ENCODE data around the gene KRT9. TPM values are rescaled to one million over a fixed set of nuclear protein-coding genes. Genes with fewer than 3 reads are reported as not detected.

The KRT9 gene
- total RNA-seq, 2 experiments from 2014 or later = not detected

DNA sequence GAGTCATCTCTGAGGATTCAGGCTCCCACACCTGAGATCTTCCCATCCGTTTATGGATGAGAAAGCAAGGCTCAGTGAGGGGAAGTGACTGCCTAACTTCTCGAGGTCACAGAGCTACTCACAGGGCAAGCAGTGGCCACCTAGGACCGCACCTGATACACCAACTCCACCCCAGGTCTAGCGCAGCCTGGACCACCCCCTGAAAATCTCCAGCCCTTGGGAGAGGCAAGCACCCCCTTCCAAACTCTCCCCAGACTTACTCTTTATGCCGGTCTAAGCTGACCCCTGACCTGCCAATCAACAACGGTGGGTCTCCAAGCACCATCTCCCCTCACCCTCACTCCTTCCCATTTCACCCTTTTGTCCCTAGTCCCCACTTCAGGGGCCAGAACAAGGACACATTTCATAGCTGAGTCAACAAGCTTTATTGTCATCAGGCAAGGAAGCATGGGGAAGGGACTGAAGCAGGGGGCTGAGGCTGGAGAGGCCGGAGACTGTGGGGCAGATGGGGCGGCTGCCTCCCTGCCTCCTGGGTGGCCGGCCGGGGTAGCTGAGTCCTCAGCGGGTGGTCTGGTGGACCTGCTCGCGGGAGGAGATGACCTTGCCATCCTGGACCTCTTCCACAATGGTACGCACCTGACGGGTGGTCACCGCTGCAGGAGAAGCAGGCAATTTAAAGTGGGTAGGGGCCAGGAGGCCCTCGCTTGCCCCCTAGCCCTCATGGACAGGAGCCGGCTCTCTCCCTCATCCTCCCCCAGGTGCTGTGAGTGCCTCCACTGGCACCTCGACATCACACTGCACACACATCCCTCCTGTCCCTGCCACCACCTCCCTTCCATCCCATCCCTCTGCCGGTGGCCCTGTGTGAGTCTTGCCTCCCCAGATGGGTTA is 47.4 kb upstream of the KRT9 start:
- Histone ChIP-seq H3K9me3 (ENCODE audit: control insufficient read depth in 1 of 2, insufficient read depth in 1 of 2, low read length in 2 of 2) (no peaks in the 10 kb centered on the region), H3K27me3 (ENCODE audit: control insufficient read depth in 1 of 2, insufficient read depth in 2 of 2, low read length in 2 of 2) (peaks cover 0 to 2% of the 10 kb centered on the region in 2 experiments), H3K4me3 (ENCODE audit: low read length) (no peak overlapping the region), H3K27ac (ENCODE audit: low read depth in 1 of 2, low read length in 2 of 2) (no peak overlapping the region), H3K4me1 (ENCODE audit: insufficient read depth, low read length) (no peaks in the 10 kb centered on the region), H3K36me3 (ENCODE audit: insufficient read depth, low read length) (no peaks in the 10 kb centered on the region)
- intact Hi-C loops (cut with DNase I, micrococcal nuclease) = no loop called here
- no peak overlapping the region for H3K27ac Mint-ChIP-seq
- no peaks in the 10 kb centered on the region for H3K9me3 Mint-ChIP-seq
- ChIA-PET POLR2A (no interaction called here), CTCF (no interaction called here)
- no peak overlapping the region for H3K4me3 Mint-ChIP-seq
- ATAC-seq (ENCODE audit: poor library complexity) (no peak), DNase-seq (peak in 1 of 14 experiments; percentile 24)
- no peaks in the 10 kb centered on the region for H3K36me3 Mint-ChIP-seq (ENCODE audit: low read depth)
- no peaks in the 10 kb centered on the region for H3K4me1 Mint-ChIP-seq (ENCODE audit: low read depth)
- H3K27me3 Mint-ChIP-seq = no peaks in the 10 kb centered on the region
- TF ChIP-seq, protein P1, sequence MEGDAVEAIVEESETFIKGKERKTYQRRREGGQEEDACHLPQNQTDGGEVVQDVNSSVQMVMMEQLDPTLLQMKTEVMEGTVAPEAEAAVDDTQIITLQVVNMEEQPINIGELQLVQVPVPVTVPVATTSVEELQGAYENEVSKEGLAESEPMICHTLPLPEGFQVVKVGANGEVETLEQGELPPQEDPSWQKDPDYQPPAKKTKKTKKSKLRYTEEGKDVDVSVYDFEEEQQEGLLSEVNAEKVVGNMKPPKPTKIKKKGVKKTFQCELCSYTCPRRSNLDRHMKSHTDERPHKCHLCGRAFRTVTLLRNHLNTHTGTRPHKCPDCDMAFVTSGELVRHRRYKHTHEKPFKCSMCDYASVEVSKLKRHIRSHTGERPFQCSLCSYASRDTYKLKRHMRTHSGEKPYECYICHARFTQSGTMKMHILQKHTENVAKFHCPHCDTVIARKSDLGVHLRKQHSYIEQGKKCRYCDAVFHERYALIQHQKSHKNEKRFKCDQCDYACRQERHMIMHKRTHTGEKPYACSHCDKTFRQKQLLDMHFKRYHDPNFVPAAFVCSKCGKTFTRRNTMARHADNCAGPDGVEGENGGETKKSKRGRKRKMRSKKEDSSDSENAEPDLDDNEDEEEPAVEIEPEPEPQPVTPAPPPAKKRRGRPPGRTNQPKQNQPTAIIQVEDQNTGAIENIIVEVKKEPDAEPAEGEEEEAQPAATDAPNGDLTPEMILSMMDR (IDR thresholded peaks at IDR 0.05) = no peak

DNA sequence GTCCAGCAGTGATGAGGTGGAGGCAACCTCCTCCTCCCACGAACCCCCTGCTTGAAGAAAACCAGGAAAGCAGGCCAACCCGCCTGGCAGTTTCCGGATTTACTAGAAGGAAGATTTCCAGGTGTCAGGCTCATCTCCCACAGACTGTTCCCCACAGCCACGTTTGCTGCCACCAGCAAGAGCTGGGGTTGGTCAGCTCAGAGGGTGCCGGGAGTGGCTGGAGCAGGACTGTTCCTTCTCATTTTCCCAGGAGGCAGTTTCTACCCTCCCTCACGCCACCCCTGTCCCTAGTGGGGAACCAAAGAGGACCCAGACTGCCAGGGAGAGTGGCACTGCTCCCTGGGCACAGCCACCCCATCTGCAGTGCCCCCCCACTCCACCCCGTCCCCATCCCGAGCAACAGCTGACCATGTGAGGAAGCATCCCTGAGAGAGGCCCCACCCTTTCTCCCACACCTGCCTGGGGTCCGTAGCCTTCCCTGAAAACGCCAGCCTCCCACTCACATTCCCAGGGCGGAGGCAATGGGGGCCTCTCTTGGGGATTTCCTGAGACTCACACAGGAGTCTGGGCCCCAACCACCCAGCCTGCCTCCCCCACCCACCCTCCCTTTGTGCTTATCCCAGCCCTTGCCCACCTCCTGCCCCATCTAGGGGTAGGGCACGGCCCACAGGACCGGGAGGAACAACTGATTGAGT is 46.6 kb upstream of the KRT9 start:
- no peaks in the 10 kb centered on the region for H3K4me1 Mint-ChIP-seq (ENCODE audit: low read depth)
- H3K4me3 Mint-ChIP-seq = no peak overlapping the region
- no peaks in the 10 kb centered on the region for H3K36me3 Mint-ChIP-seq (ENCODE audit: low read depth)
- intact Hi-C loops (cut with DNase I, micrococcal nuclease) = no loop called here
- no peaks in the 10 kb centered on the region for H3K9me3 ChIP-seq (ENCODE audit: control insufficient read depth in 1 of 2, insufficient read depth in 1 of 2, low read length in 2 of 2)
- DNase-seq (no peak), ATAC-seq (ENCODE audit: poor library complexity) (no peak)
- ChIA-PET POLR2A (no interaction called here), CTCF (no interaction called here)
- no peak overlapping the region for H3K27ac Mint-ChIP-seq
- peaks cover 0 to 2% of the 10 kb centered on the region in 2 experiments for H3K27me3 ChIP-seq (ENCODE audit: control insufficient read depth in 1 of 2, insufficient read depth in 2 of 2, low read length in 2 of 2)
- H3K4me1 ChIP-seq (ENCODE audit: insufficient read depth, low read length) = no peaks in the 10 kb centered on the region
- TF ChIP-seq, protein P1 (IDR thresholded peaks at IDR 0.05) = no peak
- H3K27ac ChIP-seq (ENCODE audit: low read depth in 1 of 2, low read length in 2 of 2) = no peak overlapping the region
- H3K4me3 ChIP-seq (ENCODE audit: low read length) = no peak overlapping the region
- H3K9me3 Mint-ChIP-seq = no peaks in the 10 kb centered on the region
- H3K36me3 ChIP-seq (ENCODE audit: insufficient read depth, low read length) = no peaks in the 10 kb centered on the region
- H3K27me3 Mint-ChIP-seq = no peaks in the 10 kb centered on the region

DNA sequence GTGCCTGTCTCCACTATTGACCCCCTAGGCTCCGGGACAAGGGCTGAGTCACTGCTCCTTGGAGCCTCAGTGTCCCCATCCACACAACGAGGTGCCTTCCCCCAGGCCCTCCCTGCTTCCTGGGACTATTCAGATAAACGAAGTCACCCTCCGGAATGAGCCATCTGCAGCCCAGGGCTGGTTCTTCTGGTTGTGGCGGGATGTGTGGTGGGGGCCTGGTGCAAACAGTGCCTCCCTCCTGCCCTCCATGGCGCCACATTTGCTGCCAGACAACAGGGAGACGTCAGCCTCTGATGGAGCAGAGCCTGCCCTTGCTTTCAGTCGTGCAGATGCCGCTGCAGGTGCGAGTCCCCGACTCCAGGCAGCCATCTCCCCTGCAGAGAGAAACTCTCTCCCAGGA is 45.8 kb upstream of the KRT9 start:
- POLR2A ChIA-PET = no interaction called here
- intact Hi-C loops (cut with DNase I, micrococcal nuclease) = no loop called here
- no peaks in the 10 kb centered on the region for H3K27me3 Mint-ChIP-seq

More for the DNA sequence above, 45.8 kb upstream of the KRT9 start:
- no peaks in the 10 kb centered on the region for H3K4me1 ChIP-seq (ENCODE audit: insufficient read depth, low read length)
- no peak overlapping the region for H3K27ac Mint-ChIP-seq
- no peak overlapping the region for H3K27ac ChIP-seq (ENCODE audit: low read depth in 1 of 2, low read length in 2 of 2)
- TF ChIP-seq, protein P1 (IDR thresholded peaks at IDR 0.05) = no peak
- no peaks in the 10 kb centered on the region for H3K36me3 Mint-ChIP-seq (ENCODE audit: low read depth)
- H3K9me3 Mint-ChIP-seq = no peaks in the 10 kb centered on the region
- no peak for ATAC-seq (ENCODE audit: poor library complexity)
- no peaks in the 10 kb centered on the region for H3K4me1 Mint-ChIP-seq (ENCODE audit: low read depth)
- H3K36me3 ChIP-seq (ENCODE audit: insufficient read depth, low read length) = no peaks in the 10 kb centered on the region
- no peak overlapping the region for H3K4me3 ChIP-seq (ENCODE audit: low read length)
- no peaks in the 10 kb centered on the region for H3K9me3 ChIP-seq (ENCODE audit: control insufficient read depth in 1 of 2, insufficient read depth in 1 of 2, low read length in 2 of 2)
- DNase-seq = no peak
- CTCF ChIA-PET = no interaction called here
- no peak overlapping the region for H3K4me3 Mint-ChIP-seq
- H3K27me3 ChIP-seq (ENCODE audit: control insufficient read depth in 1 of 2, insufficient read depth in 2 of 2, low read length in 2 of 2) = peaks cover 0 to 2% of the 10 kb centered on the region in 2 experiments
